GM21423 (cell line): ENCODE data around the gene MTMR8.

Experiments
- ATAC-seq: cut with Tn5 transposase; IDR thresholded peaks from one replicate; pipeline ENCODE4 v1.9.1; 2021; ENCODE audit warnings: mild to moderate bottlenecking, moderate library complexity; ENCODE audit not compliant: unreplicated experiment

MTMR8 gene

DNA sequence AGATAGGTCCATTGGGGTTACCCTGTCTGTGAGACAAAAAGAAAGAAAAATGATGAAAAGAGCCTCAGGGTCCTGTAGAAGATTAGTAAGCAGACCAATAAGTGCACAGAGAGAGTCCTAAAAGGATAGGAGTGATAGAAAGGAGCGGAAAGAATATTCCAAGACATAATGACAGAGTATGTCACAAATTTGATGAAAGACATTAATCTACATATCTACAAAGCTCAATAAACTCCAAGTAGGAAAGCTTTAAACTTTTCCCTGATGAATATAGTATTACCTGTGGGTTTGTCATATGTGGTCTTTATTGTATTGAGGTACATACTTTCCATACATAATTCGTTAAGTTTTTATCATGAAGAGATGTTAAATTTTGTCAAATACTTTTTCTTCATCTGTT lies 73.7 kb downstream of the MTMR8 start:
- no peak for ATAC-seq

DNA sequence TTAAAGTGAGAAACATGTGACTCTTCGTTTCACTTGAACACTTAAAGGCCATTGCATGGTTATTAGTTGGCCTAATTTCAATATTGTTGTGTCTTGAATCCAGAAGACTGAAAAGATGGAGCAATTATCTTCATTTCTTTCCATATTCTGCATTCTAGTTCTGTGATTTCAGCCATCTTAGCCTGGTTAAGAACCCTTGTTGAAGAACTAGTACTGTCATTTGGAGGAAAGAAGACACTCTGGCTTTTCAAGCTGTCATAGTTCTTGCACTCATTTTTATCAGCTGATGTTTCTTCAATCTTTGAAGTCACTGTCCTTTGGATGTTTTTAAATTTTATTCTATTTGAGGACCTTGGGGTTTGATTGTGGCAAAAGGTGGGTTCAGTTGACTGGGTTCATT lies 81.6 kb downstream of the MTMR8 start:
- no peak for ATAC-seq

DNA sequence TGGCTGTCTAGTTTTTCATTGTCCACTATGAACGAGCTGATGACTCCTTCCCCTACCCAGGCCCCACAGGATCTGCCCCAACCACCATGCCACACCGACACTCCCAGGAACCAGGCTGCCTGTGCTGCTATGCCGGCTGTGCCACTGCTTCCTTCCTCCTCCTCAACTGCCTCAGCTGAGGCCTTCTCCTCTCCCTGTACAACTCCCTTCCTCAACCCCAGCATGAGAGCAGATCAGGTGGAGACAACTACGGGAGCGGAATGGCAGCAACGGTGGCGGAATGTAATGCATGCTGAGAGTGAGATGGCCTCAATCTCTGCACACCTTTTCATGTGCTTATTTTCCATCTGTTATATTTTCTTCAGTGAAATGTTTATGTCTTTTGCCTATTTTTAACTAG lies 88.5 kb downstream of the MTMR8 start:
- ATAC-seq, result no peak

DNA sequence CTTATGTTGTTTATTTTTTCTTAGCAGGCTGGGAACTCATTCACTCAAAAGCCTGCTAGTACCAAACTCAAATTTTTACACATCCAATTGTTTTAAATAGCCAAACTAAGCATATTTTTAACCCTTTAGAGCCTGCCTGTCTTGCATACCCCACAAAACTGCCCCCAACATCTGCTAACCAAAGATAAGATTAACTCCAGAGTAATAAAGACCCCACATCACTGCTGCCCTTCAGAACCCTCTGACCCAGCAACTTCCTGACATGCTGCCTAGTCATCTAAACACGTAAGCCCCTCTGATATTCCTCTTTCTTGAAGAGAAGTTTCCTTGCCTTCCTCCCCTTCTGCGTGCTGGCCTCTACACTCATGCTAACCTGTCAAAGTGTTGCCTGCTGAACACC lies 104.1 kb downstream of the MTMR8 start:
- ATAC-seq, result no peak

DNA sequence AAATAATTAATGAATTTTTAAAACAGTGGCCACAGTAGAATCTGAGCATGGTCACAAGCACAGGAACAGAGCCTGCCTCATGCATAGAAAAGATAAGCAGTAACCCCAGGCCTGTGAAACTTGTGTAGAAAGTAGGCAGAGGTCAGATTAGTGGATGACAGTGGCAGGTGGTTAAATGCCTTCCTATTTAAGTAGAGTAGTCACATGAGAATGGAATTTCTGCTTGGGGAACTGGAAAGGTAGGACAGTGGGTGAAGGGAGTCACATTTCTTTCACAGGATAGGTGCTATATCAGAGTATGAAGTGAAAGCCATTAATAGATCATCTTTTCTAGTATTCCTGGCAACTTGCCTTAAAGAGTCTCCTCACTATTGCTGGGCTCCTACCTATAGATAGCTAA lies 130.0 kb downstream of the MTMR8 start:
- ATAC-seq, result no peak

DNA sequence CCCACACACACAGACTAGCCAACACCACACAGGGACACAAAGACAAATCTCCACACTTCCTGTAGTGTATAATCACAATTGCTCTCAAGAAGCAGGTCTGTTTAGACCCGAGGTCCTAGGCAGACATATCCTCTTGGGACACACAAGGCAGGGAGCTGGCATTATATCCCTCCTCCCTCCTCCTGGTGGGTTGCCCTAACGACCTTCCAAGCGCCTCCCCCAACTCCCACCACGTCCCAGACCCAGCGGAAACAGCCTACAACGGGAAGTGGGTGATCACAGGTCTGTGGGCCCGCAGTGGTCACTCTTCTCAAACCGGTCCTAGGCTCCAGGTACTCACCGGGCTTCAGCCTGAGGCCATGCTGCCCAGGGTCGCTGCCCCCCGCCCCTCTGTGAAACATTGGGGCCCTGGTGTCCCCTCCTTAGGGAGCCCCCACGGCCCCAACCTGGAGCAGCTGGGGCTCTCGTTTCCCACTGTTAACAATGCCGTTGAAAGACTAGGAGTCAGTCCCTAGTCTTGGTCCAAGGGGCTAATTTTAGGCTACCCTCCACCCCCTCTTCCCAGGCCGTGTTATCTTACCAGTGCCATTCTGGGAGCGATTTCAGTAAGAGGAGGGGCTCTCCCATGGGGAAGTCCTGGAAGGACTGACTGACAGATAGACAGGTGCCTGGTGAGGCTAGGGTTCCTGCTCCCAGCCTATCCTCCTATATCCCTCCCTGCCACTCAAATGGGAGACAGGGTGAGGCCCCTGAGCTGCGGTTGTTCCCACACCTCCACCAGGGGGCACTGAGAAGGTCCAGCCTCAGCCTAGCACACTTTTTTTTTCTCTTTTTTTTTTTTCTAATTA lies 164.9 kb downstream of the MTMR8 start, which contains the start of gene ASB12:
Gene ASB12 (minus strand): TSS at position 485 of the 848 bp plus-strand sequence. CDS start 4,957 bp downstream, outside the sequence.
- ATAC-seq, result no peak

DNA sequence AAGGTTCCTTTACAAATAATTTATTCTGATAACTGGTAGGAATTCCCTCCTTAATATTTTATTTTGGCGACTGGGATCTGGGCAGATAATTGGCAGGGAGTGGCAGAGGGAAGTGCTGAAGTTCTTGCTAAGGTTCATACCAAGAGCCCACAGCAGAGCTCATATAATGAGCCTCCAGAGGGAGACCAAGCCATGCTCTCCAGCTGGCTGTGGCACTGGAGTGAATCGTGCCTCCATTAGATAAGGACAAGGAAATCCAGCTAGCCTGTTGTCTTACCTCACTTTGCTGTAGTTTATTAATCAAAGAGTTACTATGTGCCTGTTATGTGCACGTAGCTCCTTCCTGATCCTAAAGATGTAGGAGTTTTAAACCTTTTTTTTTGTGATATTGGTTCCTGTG lies 166.1 kb downstream of the MTMR8 start:
- ATAC-seq, result no peak
